GM23338 (cell line): ENCODE measurements around the gene PPFIBP2.

Experiments used
- CREB1 ChIP-seq: fragments of 250-450 bp; sonication (Bioruptor Pico); IDR thresholded peaks from 2 replicates; pipeline ENCODE4 v1.5.0; 2020; ENCODE audit warnings: low read depth, mild to moderate bottlenecking, moderate library complexity
- EZH2 ChIP-seq: fragments of 200-600 bp; sonication (generic); IDR thresholded peaks from one replicate; pipeline ENCODE4 v1.8.0; 2017; ENCODE audit warnings: antibody characterized with exemption, mild to moderate bottlenecking, low read depth; ENCODE audit not compliant: unreplicated experiment
- EZH2phosphoT487 ChIP-seq: fragments of 200-600 bp; sonication (generic); IDR thresholded peaks from one replicate; pipeline ENCODE4 v1.8.1; 2018; ENCODE audit warnings: antibody characterized with exemption; ENCODE audit not compliant: unreplicated experiment
- JUNB ChIP-seq: IDR thresholded peaks from one replicate; pipeline ENCODE4 v1.6.1; 2016; ENCODE audit warnings: antibody characterized with exemption; ENCODE audit not compliant: unreplicated experiment
- NANOG ChIP-seq: IDR thresholded peaks from 2 replicates; pipeline ENCODE4 v1.6.1; 2016; ENCODE audit warnings: antibody characterized with exemption, borderline replicate concordance
- POLR2AphosphoS5 ChIP-seq: IDR thresholded peaks from 2 replicates; pipeline ENCODE4 v1.6.1; 2016; ENCODE audit warnings: antibody characterized with exemption, low read depth
- STAT1 ChIP-seq: IDR thresholded peaks from one replicate; pipeline ENCODE4 v1.6.1; 2016; ENCODE audit warnings: antibody characterized with exemption; ENCODE audit not compliant: unreplicated experiment
- ZNF114 ChIP-seq: fragments of 250-450 bp; sonication (Bioruptor Pico); IDR thresholded peaks from 2 replicates; pipeline ENCODE4 v1.5.0; 2020; ENCODE audit warnings: mild to moderate bottlenecking, moderate library complexity
- ZNF331 ChIP-seq: fragments of 250-450 bp; sonication (Bioruptor Pico); IDR thresholded peaks from 2 replicates; pipeline ENCODE4 v1.5.0; 2020; ENCODE audit warnings: low read depth, mild to moderate bottlenecking, moderate library complexity
- TF ChIP-seq, protein P1 (sequence below), 2 experiments: fragments of 200-600 bp in 1 of 2; sonication (generic) in 1 of 2; conservative IDR thresholded peaks; 2 replicates each; pipeline versions ENCODE4 v1.5.1 to v1.6.1; 2016 to 2017; ENCODE audit warnings: antibody characterized with exemption in 2 of 2, low read depth in 2 of 2, mild to moderate bottlenecking in 2 of 2, moderate library complexity in 1 of 2
- TF ChIP-seq, protein P2 (sequence below): IDR thresholded peaks from 2 replicates; pipeline ENCODE4 v1.6.1; 2016; ENCODE audit warnings: antibody characterized with exemption
- TF ChIP-seq, protein P3 (sequence below): IDR thresholded peaks from one replicate; pipeline ENCODE4 v1.6.1; 2018; ENCODE audit warnings: antibody characterized with exemption; ENCODE audit not compliant: unreplicated experiment
- TF ChIP-seq, protein P4 (sequence below): fragments of 250-450 bp; sonication (Bioruptor Pico); IDR thresholded peaks from 2 replicates; pipeline ENCODE4 v1.5.0; 2020; ENCODE audit warnings: mild to moderate bottlenecking, moderate library complexity

DNA sequence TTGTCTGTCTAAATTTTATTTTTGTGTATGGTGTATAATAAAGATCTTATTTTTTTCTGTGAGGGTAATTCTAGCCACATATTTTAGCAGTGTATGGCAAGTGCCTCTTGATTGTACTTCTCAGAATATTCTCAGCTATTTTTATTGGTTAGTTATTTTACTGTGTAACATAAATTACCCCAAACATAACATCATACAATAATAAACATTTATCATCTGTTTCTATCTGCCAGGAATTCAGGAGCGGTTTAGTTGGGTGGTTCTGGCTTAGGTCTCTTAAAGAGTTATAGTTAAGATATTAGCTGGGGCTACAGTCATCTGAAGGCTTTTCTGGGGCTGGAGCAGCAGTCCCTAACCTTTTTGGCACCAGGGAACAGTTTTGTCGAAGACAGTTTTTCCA, 47.8 kb downstream of the PPFIBP2 start:
- TF ChIP-seq, protein P1, sequence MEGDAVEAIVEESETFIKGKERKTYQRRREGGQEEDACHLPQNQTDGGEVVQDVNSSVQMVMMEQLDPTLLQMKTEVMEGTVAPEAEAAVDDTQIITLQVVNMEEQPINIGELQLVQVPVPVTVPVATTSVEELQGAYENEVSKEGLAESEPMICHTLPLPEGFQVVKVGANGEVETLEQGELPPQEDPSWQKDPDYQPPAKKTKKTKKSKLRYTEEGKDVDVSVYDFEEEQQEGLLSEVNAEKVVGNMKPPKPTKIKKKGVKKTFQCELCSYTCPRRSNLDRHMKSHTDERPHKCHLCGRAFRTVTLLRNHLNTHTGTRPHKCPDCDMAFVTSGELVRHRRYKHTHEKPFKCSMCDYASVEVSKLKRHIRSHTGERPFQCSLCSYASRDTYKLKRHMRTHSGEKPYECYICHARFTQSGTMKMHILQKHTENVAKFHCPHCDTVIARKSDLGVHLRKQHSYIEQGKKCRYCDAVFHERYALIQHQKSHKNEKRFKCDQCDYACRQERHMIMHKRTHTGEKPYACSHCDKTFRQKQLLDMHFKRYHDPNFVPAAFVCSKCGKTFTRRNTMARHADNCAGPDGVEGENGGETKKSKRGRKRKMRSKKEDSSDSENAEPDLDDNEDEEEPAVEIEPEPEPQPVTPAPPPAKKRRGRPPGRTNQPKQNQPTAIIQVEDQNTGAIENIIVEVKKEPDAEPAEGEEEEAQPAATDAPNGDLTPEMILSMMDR (conservative IDR thresholded peaks at IDR 0.05; ENCODE audit: low read depth in 2 of 2): no peak
- TF ChIP-seq, protein P2, sequence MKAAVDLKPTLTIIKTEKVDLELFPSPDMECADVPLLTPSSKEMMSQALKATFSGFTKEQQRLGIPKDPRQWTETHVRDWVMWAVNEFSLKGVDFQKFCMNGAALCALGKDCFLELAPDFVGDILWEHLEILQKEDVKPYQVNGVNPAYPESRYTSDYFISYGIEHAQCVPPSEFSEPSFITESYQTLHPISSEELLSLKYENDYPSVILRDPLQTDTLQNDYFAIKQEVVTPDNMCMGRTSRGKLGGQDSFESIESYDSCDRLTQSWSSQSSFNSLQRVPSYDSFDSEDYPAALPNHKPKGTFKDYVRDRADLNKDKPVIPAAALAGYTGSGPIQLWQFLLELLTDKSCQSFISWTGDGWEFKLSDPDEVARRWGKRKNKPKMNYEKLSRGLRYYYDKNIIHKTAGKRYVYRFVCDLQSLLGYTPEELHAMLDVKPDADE: no peak
- TF ChIP-seq, protein P3, sequence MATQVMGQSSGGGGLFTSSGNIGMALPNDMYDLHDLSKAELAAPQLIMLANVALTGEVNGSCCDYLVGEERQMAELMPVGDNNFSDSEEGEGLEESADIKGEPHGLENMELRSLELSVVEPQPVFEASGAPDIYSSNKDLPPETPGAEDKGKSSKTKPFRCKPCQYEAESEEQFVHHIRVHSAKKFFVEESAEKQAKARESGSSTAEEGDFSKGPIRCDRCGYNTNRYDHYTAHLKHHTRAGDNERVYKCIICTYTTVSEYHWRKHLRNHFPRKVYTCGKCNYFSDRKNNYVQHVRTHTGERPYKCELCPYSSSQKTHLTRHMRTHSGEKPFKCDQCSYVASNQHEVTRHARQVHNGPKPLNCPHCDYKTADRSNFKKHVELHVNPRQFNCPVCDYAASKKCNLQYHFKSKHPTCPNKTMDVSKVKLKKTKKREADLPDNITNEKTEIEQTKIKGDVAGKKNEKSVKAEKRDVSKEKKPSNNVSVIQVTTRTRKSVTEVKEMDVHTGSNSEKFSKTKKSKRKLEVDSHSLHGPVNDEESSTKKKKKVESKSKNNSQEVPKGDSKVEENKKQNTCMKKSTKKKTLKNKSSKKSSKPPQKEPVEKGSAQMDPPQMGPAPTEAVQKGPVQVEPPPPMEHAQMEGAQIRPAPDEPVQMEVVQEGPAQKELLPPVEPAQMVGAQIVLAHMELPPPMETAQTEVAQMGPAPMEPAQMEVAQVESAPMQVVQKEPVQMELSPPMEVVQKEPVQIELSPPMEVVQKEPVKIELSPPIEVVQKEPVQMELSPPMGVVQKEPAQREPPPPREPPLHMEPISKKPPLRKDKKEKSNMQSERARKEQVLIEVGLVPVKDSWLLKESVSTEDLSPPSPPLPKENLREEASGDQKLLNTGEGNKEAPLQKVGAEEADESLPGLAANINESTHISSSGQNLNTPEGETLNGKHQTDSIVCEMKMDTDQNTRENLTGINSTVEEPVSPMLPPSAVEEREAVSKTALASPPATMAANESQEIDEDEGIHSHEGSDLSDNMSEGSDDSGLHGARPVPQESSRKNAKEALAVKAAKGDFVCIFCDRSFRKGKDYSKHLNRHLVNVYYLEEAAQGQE: no peak
- TF ChIP-seq POLR2AphosphoS5: no peak
- TF ChIP-seq EZH2: no peak
- TF ChIP-seq CREB1 (CRISPR knock-in tag): no peak
- no peak for TF ChIP-seq JUNB
- TF ChIP-seq EZH2phosphoT487: no peak
- TF ChIP-seq ZNF331 (CRISPR knock-in tag): no peak
- no peak for TF ChIP-seq NANOG
- TF ChIP-seq ZNF114 (CRISPR knock-in tag): no peak
- no peak for TF ChIP-seq STAT1
- TF ChIP-seq, protein P4, sequence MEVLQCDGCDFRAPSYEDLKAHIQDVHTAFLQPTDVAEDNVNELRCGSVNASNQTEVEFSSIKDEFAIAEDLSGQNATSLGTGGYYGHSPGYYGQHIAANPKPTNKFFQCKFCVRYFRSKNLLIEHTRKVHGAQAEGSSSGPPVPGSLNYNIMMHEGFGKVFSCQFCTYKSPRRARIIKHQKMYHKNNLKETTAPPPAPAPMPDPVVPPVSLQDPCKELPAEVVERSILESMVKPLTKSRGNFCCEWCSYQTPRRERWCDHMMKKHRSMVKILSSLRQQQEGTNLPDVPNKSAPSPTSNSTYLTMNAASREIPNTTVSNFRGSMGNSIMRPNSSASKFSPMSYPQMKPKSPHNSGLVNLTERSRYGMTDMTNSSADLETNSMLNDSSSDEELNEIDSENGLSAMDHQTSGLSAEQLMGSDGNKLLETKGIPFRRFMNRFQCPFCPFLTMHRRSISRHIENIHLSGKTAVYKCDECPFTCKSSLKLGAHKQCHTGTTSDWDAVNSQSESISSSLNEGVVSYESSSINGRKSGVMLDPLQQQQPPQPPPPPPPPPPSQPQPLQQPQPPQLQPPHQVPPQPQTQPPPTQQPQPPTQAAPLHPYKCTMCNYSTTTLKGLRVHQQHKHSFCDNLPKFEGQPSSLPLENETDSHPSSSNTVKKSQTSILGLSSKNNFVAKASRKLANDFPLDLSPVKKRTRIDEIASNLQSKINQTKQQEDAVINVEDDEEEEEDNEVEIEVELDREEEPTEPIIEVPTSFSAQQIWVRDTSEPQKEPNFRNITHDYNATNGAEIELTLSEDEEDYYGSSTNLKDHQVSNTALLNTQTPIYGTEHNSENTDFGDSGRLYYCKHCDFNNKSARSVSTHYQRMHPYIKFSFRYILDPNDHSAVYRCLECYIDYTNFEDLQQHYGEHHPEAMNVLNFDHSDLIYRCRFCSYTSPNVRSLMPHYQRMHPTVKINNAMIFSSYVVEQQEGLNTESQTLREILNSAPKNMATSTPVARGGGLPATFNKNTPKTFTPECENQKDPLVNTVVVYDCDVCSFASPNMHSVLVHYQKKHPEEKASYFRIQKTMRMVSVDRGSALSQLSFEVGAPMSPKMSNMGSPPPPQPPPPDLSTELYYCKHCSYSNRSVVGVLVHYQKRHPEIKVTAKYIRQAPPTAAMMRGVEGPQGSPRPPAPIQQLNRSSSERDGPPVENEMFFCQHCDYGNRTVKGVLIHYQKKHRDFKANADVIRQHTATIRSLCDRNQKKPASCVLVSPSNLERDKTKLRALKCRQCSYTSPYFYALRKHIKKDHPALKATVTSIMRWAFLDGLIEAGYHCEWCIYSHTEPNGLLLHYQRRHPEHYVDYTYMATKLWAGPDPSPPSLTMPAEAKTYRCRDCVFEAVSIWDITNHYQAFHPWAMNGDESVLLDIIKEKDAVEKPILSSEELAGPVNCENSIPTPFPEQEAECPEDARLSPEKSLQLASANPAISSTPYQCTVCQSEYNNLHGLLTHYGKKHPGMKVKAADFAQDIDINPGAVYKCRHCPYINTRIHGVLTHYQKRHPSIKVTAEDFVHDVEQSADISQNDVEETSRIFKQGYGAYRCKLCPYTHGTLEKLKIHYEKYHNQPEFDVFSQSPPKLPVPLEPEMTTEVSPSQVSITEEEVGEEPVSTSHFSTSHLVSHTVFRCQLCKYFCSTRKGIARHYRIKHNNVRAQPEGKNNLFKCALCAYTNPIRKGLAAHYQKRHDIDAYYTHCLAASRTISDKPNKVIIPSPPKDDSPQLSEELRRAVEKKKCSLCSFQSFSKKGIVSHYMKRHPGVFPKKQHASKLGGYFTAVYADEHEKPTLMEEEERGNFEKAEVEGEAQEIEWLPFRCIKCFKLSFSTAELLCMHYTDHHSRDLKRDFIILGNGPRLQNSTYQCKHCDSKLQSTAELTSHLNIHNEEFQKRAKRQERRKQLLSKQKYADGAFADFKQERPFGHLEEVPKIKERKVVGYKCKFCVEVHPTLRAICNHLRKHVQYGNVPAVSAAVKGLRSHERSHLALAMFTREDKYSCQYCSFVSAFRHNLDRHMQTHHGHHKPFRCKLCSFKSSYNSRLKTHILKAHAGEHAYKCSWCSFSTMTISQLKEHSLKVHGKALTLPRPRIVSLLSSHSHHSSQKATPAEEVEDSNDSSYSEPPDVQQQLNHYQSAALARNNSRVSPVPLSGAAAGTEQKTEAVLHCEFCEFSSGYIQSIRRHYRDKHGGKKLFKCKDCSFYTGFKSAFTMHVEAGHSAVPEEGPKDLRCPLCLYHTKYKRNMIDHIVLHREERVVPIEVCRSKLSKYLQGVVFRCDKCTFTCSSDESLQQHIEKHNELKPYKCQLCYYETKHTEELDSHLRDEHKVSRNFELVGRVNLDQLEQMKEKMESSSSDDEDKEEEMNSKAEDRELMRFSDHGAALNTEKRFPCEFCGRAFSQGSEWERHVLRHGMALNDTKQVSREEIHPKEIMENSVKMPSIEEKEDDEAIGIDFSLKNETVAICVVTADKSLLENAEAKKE (CRISPR knock-in tag): no peak
